ENCODE results near the gene PTPRK.

The PTPRK gene

GRCh38 chr6:128162423-128162822 lies 358.0 kb downstream of the PTPRK start:
- no peak for DNase-seq (ENCODE audit: low read depth)
- TF ChIP-seq, protein P1, sequence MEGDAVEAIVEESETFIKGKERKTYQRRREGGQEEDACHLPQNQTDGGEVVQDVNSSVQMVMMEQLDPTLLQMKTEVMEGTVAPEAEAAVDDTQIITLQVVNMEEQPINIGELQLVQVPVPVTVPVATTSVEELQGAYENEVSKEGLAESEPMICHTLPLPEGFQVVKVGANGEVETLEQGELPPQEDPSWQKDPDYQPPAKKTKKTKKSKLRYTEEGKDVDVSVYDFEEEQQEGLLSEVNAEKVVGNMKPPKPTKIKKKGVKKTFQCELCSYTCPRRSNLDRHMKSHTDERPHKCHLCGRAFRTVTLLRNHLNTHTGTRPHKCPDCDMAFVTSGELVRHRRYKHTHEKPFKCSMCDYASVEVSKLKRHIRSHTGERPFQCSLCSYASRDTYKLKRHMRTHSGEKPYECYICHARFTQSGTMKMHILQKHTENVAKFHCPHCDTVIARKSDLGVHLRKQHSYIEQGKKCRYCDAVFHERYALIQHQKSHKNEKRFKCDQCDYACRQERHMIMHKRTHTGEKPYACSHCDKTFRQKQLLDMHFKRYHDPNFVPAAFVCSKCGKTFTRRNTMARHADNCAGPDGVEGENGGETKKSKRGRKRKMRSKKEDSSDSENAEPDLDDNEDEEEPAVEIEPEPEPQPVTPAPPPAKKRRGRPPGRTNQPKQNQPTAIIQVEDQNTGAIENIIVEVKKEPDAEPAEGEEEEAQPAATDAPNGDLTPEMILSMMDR (IDR thresholded peaks at IDR 0.05; ENCODE audit: control insufficient read depth, insufficient read depth, low read depth, low read length, missing control alignments), result no peak

DNA sequence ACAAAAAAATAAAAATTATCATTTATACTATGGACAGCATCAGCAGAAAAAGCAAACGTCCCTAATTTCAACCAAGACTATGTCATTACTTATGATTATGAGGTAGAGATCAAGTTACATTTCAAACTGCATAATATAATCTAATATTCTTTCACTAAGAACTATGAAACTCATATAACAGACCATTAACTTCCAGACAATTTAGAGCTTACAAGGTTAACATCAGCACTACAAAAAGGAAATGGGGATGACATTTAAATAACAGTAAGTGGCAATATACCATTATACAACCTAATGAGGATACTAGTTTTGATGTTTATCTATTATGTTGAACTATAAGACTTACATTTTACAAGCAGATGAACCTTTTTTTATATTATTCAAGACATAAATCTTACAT lies 358.6 kb downstream of the PTPRK start:
- no peak overlapping the region for H3K4me3 ChIP-seq (ENCODE audit: control insufficient read depth, low read depth, low read length)
- no peak for DNase-seq (ENCODE audit: low read depth)
- TF ChIP-seq, protein P1 (IDR thresholded peaks at IDR 0.05; ENCODE audit: control insufficient read depth, insufficient read depth, low read depth, low read length, missing control alignments), result no peak

More at GRCh38 chr6:128162423-128162822, 358.0 kb downstream of the PTPRK start:
- no peak overlapping the region for H3K4me3 ChIP-seq (ENCODE audit: control insufficient read depth, low read depth, low read length)

GRCh38 chr6:128161263-128161662 lies 359.1 kb downstream of the PTPRK start:
- TF ChIP-seq, protein P1 (IDR thresholded peaks at IDR 0.05; ENCODE audit: control insufficient read depth, insufficient read depth, low read depth, low read length, missing control alignments), result no peak
- no peak for DNase-seq (ENCODE audit: low read depth)
- H3K4me3 ChIP-seq (ENCODE audit: control insufficient read depth, low read depth, low read length), result no peak overlapping the region

DNA sequence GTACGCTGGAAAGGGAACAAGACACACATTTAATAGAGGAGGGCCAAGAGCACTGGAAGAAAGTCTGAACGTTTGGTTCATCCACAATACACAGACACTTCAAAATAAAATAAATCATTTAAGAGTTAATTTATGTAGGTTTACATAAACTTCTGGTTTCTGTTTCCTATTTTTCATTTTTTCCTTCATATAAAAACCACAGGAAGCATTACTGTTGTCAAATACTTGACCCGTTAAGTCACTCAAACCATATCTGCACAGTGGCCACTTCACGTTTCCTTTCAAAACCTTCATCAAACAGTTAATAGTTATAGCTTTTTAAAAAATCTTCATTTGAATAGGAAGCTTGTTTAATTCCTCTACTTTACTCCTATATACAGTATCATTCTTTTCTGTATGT lies 361.9 kb downstream of the PTPRK start:
- TF ChIP-seq, protein P1 (IDR thresholded peaks at IDR 0.05; ENCODE audit: control insufficient read depth, insufficient read depth, low read depth, low read length, missing control alignments), result no peak
- DNase-seq (ENCODE audit: low read depth), result no peak
- H3K4me3 ChIP-seq (ENCODE audit: control insufficient read depth, low read depth, low read length), result no peak overlapping the region

DNA sequence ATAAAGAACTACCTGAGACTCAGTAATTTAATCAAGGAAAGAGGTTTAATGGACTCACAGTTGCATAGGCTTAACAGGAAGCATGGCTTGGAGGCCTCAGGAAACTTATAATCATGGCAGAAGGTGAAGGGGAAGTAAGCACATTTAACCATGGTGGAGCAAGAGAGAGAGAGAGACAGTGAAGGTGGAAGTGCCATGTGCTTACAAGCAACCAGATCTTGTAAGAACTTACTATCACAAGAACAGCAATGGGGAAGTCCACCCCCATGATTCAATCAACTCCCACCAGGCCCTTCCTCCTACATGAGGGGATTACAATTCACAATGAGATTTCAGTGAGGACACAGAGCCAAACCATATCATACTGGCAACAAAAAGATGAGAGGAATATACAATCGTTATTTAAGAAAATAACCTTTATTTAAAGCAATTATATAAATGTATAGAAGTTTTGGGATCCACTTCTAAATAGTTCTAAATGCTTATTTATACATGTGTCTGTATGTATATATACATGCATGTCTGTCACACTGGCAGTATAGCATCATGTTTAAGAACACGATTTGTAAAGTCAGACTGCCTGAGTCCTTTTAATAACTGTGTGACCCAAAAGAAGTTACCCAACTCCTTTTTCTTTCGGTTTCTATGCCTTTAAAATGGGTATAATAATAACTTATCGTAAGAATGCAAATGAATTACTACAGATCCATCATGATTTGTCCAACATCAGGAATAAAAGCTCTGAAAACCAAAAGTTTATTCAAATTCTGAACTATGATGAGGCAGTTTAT lies 363.9 kb downstream of the PTPRK start:
- H3K4me3 ChIP-seq (ENCODE audit: control insufficient read depth, low read depth, low read length), result no peak overlapping the region
- no peak for DNase-seq (ENCODE audit: low read depth)
- TF ChIP-seq, protein P1 (IDR thresholded peaks at IDR 0.05; ENCODE audit: control insufficient read depth, insufficient read depth, low read depth, low read length, missing control alignments), result no peak

DNA sequence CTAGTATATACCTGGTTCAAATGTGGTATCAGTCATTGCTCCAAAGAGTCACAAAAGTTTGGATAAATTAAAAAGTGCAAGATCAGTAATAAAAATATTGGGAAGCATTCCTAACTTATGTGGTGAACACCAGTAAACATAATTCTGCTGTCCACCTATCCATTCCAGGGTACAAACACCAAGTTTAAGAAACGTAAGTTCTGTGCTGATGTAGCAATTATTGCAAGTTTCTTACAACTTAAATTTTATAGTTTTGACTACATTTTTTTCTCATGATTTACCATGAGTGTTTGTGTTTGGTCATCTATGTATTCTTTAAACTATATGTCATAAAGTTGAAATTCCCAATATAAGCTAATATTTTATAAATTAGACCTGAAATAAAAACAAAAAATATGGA lies 364.6 kb downstream of the PTPRK start:
- no peak for DNase-seq (ENCODE audit: low read depth)
- TF ChIP-seq, protein P1 (IDR thresholded peaks at IDR 0.05; ENCODE audit: control insufficient read depth, insufficient read depth, low read depth, low read length, missing control alignments), result no peak
- H3K4me3 ChIP-seq (ENCODE audit: control insufficient read depth, low read depth, low read length), result no peak overlapping the region
